ENCODE data around the gene BPIFA1. TPM values are rescaled to one million over a fixed set of nuclear protein-coding genes. Genes with fewer than 3 reads are reported as not detected.

The BPIFA1 gene
- total and polyA plus RNA-seq, 9 of the 15 experiments (the other 6 are each of a cell fraction or from before 2014, with no cell fraction given), result not detected

DNA sequence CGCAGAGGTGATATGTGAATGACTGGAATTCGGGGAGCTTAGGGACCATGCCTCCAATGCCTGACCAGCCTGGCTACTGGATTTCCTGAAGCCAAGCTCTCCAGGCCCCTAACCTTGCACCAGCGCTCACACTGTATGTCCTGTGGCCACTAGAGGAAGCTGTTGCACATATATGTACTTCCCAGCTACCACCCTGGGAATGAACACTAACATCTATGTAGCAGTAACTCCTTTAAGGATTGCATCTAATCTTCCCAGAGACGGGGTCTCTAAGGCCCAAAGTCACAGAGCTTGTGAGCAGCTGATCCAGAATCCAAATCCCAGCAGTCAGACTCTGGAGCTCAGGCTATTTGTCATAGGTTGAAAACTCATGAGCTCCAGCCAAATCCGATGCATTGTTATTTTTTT lies 26.9 kb downstream of the BPIFA1 start:
- POLR2A ChIA-PET, result interaction anchor here (0.6 kb wide), 1 partner anchor 823 kb away, joined by 3 read pairs; no protein-coding TSS in a partner anchor
- no TSS peak for BruUV-seq (replicated peaks)
- in situ Hi-C loops (cut with MboI), result no loop called here
- TF ChIP-seq SIRT6 (IDR thresholded peaks at IDR 0.05; ENCODE audit: low read depth, low read length) (no peak), SRF (CRISPR knock-in tag; IDR thresholded peaks at IDR 0.05) (peak in 1 of 2 experiments; percentile 47; a peak in 1 of 4 replicates), XRCC4 (IDR thresholded peaks at IDR 0.05; ENCODE audit: extremely low read depth, insufficient read depth, insufficient read length) (no peak), ARID3B (CRISPR knock-in tag; IDR thresholded peaks at IDR 0.05; ENCODE audit: borderline replicate concordance) (no peak), RBM25 (IDR thresholded peaks at IDR 0.05; ENCODE audit: low read depth, low read length, severe bottlenecking) (no peak), ZNF174 (CRISPR knock-in tag; IDR thresholded peaks at IDR 0.05) (no peak), ZBED1 (IDR thresholded peaks at IDR 0.05) (no peak), RBM15 (IDR thresholded peaks at IDR 0.05; ENCODE audit: insufficient read depth, low read length) (no peak), PYGO2 (tag; IDR thresholded peaks at IDR 0.05) (no peak), ILK (tag; IDR thresholded peaks at IDR 0.05; ENCODE audit: borderline replicate concordance, low read depth) (no peak), ZNF263 (CRISPR knock-in tag; IDR thresholded peaks at IDR 0.05; ENCODE audit: borderline replicate concordance) (no peak), ZNF551 (CRISPR knock-in tag; IDR thresholded peaks at IDR 0.05) (no peak), ZBTB43 (CRISPR knock-in tag; IDR thresholded peaks at IDR 0.05) (no peak)

More for the DNA sequence above, 26.9 kb downstream of the BPIFA1 start:
- Histone ChIP-seq H3K4me1 (replicated peaks in 1 of 2; ENCODE audit: control insufficient read depth in 2 of 2, insufficient read depth in 2 of 2, low read length in 2 of 2) (no peaks in the 10 kb centered on the region), H3K79me2 (ENCODE audit: control insufficient read depth, insufficient read depth, low read length) (no peaks in the 10 kb centered on the region), H3K9ac (ENCODE audit: insufficient read depth in 1 of 2, low read depth in 2 of 2, low read length in 2 of 2) (no peak overlapping the region), H4K20me1 (replicated peaks; ENCODE audit: control insufficient read depth, insufficient read depth, low read length) (no peaks in the 10 kb centered on the region), H3K27me3 (ENCODE audit: control insufficient read depth in 2 of 2, insufficient read depth in 2 of 2, low read length in 2 of 2) (no peaks in the 10 kb centered on the region), H3K4me2 (ENCODE audit: insufficient read depth, low read length) (no peak overlapping the region), H3K9me3 (replicated peaks; ENCODE audit: control insufficient read depth, insufficient read depth, low read depth, low read length) (no peaks in the 10 kb centered on the region), H3K9me1 (ENCODE audit: control insufficient read depth, insufficient read depth, low read length) (no peaks in the 10 kb centered on the region), H2AFZ (ENCODE audit: low read depth, low read length) (no peak overlapping the region), H3K36me3 (ENCODE audit: control insufficient read depth, insufficient read depth, low read length) (no peaks in the 10 kb centered on the region), H3K4me3 (no peak overlapping the region), H3K27ac (ENCODE audit: extremely low read depth, low read depth, low read length) (no peak overlapping the region)
- ATAC-seq, result peak; percentile 95
- CTCF ChIA-PET (ENCODE audit: low intra/inter-chr PET ratio), result interaction anchor here (0.6 to 0.7 kb wide), 3 partner anchors 29 to 1410 kb away, joined by 3 to 4 read pairs (median 4); no protein-coding TSS in a partner anchor
- peak; percentile 20 to 56 (median 32) for DNase-seq (ENCODE audit: extremely low read depth in 1 of 4, low spot score in 3 of 4)
- FAIRE-seq, result peak; percentile 73
- intact Hi-C loops (cut with micrococcal nuclease), result no loop called here
- 7% methylated on average over 5 of the region's 5 CpGs for WGBS (ENCODE audit: insufficient coverage, low coverage, missing lambda C conversion rate)

Data from K562 (cell line).